Measurements from ENCODE around the gene ZBTB33. TPM values are rescaled to one million over a fixed set of nuclear protein-coding genes. Genes with fewer than 3 reads are reported as not detected.

Gene ZBTB33
- total and polyA plus RNA-seq, 2 of the 13 experiments (the other 11 are each of a cell fraction or from before 2014, with no cell fraction given) = 6.5 to 20.2 TPM

DNA sequence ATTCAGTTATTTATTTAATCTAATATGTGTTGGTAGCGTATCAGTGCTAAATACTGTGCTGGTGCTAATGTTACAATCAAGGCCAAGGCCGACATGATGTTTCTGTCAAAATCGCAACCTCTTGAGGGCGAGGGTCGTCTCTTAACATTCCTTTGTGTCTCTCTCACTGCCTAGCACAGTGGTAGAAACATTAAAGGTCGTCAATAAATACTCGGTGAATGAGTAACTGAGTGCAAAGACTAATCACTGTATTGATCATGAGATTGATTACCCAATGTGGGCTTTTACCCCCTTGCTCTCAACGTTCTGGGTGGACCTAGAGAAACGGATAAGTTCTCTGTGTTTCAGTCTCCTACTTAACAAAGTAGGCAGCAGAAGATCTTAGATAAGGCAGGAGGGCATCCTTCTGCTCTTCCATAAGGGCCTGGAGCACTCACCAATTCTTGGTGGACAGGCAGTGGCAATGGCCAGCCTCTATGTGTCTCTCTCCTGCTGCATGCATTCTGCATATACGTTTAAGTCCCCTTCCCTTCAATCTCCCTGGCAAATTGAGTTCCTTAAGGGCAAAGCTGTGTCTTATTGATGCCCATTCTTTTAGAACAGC lies 30.5 kb downstream of the ZBTB33 start (continued):
- peak; percentile 58 for TF ChIP-seq HNF4A (CRISPR knock-in tag; IDR thresholded peaks at IDR 0.05)
- TF ChIP-seq, protein P1, sequence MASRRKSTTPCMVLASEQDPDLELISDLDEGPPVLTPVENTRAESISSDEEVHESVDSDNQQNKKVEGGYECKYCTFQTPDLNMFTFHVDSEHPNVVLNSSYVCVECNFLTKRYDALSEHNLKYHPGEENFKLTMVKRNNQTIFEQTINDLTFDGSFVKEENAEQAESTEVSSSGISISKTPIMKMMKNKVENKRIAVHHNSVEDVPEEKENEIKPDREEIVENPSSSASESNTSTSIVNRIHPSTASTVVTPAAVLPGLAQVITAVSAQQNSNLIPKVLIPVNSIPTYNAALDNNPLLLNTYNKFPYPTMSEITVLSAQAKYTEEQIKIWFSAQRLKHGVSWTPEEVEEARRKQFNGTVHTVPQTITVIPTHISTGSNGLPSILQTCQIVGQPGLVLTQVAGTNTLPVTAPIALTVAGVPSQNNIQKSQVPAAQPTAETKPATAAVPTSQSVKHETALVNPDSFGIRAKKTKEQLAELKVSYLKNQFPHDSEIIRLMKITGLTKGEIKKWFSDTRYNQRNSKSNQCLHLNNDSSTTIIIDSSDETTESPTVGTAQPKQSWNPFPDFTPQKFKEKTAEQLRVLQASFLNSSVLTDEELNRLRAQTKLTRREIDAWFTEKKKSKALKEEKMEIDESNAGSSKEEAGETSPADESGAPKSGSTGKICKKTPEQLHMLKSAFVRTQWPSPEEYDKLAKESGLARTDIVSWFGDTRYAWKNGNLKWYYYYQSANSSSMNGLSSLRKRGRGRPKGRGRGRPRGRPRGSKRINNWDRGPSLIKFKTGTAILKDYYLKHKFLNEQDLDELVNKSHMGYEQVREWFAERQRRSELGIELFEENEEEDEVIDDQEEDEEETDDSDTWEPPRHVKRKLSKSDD (CRISPR knock-in tag; IDR thresholded peaks at IDR 0.05; ENCODE audit: low read depth) = no peak
- TF ChIP-seq ZNF354B (CRISPR knock-in tag; IDR thresholded peaks at IDR 0.05) = no peak
- TF ChIP-seq, protein P2, sequence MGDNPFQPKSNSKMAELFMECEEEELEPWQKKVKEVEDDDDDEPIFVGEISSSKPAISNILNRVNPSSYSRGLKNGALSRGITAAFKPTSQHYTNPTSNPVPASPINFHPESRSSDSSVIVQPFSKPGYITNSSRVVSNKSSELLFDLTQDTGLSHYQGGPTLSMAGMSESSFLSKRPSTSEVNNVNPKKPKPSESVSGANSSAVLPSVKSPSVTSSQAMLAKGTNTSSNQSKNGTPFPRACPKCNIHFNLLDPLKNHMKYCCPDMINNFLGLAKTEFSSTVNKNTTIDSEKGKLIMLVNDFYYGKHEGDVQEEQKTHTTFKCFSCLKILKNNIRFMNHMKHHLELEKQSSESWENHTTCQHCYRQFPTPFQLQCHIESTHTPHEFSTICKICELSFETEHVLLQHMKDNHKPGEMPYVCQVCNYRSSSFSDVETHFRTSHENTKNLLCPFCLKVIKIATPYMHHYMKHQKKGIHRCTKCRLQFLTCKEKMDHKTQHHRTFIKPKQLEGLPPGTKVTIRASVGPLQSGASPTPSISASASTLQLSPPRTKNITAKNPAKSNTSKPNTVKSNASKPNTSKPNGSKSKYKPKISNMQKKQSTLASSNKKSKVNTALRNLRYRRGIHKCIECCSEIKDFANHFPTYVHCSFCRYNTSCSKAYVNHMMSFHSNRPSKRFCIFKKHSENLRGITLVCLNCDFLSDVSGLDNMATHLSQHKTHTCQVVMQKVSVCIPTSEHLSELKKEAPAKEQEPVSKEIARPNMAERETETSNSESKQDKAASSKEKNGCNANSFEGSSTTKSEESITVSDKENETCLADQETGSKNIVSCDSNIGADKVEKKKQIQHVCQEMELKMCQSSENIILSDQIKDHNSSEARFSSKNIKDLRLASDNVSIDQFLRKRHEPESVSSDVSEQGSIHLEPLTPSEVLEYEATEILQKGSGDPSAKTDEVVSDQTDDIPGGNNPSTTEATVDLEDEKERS (CRISPR knock-in tag; IDR thresholded peaks at IDR 0.05) = no peak
- no peak for TF ChIP-seq ZNF629 (CRISPR knock-in tag; conservative IDR thresholded peaks at IDR 0.05)
- no peak for TF ChIP-seq NFYC (CRISPR knock-in tag; IDR thresholded peaks at IDR 0.05)
- TF ChIP-seq, protein P3, sequence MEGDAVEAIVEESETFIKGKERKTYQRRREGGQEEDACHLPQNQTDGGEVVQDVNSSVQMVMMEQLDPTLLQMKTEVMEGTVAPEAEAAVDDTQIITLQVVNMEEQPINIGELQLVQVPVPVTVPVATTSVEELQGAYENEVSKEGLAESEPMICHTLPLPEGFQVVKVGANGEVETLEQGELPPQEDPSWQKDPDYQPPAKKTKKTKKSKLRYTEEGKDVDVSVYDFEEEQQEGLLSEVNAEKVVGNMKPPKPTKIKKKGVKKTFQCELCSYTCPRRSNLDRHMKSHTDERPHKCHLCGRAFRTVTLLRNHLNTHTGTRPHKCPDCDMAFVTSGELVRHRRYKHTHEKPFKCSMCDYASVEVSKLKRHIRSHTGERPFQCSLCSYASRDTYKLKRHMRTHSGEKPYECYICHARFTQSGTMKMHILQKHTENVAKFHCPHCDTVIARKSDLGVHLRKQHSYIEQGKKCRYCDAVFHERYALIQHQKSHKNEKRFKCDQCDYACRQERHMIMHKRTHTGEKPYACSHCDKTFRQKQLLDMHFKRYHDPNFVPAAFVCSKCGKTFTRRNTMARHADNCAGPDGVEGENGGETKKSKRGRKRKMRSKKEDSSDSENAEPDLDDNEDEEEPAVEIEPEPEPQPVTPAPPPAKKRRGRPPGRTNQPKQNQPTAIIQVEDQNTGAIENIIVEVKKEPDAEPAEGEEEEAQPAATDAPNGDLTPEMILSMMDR (CRISPR knock-in tag; IDR thresholded peaks at IDR 0.05) = 0 out of 2 replicates have a peak, but pooled peaks have one; percentile 9
- TF ChIP-seq, protein P4, sequence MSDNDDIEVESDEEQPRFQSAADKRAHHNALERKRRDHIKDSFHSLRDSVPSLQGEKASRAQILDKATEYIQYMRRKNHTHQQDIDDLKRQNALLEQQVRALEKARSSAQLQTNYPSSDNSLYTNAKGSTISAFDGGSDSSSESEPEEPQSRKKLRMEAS (IDR thresholded peaks at IDR 0.05) = no peak
- no peak for TF ChIP-seq ZNF274 (CRISPR knock-in tag; IDR thresholded peaks at IDR 0.05)
- TF ChIP-seq, protein P5, sequence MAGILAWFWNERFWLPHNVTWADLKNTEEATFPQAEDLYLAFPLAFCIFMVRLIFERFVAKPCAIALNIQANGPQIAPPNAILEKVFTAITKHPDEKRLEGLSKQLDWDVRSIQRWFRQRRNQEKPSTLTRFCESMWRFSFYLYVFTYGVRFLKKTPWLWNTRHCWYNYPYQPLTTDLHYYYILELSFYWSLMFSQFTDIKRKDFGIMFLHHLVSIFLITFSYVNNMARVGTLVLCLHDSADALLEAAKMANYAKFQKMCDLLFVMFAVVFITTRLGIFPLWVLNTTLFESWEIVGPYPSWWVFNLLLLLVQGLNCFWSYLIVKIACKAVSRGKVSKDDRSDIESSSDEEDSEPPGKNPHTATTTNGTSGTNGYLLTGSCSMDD (CRISPR knock-in tag; IDR thresholded peaks at IDR 0.05) = no peak
- no peak for TF ChIP-seq ZNF121 (CRISPR knock-in tag; IDR thresholded peaks at IDR 0.05)
- no peak for TF ChIP-seq FOXA1 (IDR thresholded peaks at IDR 0.05)
- TF ChIP-seq FOXA1 (CRISPR knock-in tag; IDR thresholded peaks at IDR 0.05) = no peak
- TF ChIP-seq, protein P6, sequence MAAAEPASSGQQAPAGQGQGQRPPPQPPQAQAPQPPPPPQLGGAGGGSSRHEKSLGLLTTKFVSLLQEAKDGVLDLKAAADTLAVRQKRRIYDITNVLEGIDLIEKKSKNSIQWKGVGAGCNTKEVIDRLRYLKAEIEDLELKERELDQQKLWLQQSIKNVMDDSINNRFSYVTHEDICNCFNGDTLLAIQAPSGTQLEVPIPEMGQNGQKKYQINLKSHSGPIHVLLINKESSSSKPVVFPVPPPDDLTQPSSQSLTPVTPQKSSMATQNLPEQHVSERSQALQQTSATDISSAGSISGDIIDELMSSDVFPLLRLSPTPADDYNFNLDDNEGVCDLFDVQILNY (CRISPR knock-in tag; conservative IDR thresholded peaks at IDR 0.05) = no peak
- TF ChIP-seq, protein P7, sequence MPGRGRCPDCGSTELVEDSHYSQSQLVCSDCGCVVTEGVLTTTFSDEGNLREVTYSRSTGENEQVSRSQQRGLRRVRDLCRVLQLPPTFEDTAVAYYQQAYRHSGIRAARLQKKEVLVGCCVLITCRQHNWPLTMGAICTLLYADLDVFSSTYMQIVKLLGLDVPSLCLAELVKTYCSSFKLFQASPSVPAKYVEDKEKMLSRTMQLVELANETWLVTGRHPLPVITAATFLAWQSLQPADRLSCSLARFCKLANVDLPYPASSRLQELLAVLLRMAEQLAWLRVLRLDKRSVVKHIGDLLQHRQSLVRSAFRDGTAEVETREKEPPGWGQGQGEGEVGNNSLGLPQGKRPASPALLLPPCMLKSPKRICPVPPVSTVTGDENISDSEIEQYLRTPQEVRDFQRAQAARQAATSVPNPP (CRISPR knock-in tag; IDR thresholded peaks at IDR 0.05) = no peak
- peak; percentile 56; the same call in 1 of the 2 replicates for TF ChIP-seq ZBTB7A (CRISPR knock-in tag; IDR thresholded peaks at IDR 0.05)
- TF ChIP-seq ZBTB21 (CRISPR knock-in tag; IDR thresholded peaks at IDR 0.05) = no peak

Measured in HepG2 (cell line).